Parathyroid adenoma (tissue), 2 donors: Measurements from ENCODE around the gene TMEM135.
"Not testable (repeated sequence)": the region's sequence is repeated elsewhere in the genome, so short reads cannot be mapped to it uniquely, and the experiment has no call there.

Source experiments
- H2AFZ ChIP-seq: fragments of 300-600 bp; sonication (generic); one replicate; pipeline ENCODE4 v1.7.0; 2017; ENCODE audit warnings: antibody characterized with exemption, mild to moderate bottlenecking
- H3K27ac ChIP-seq: fragments of 300-600 bp; sonication (generic); one replicate; pipeline ENCODE4 v1.7.0; 2017
- H3K27me3 ChIP-seq: fragments of 300-600 bp; sonication (generic); one replicate; pipeline ENCODE4 v1.7.0; 2017; ENCODE audit warnings: low read length; ENCODE audit not compliant: control insufficient read depth, insufficient read depth
- H3K36me3 ChIP-seq: fragments of 300-600 bp; sonication (generic); one replicate; pipeline ENCODE4 v1.7.0; 2017; ENCODE audit warnings: low read length; ENCODE audit not compliant: control insufficient read depth, insufficient read depth
- H3K4me1 ChIP-seq: fragments of 300-600 bp; sonication (generic); one replicate; pipeline ENCODE4 v1.7.0; 2017; ENCODE audit warnings: control low read depth
- H3K4me2 ChIP-seq: fragments of 300-600 bp; sonication (generic); one replicate; pipeline ENCODE4 v1.7.0; 2017; ENCODE audit warnings: low read length
- H3K4me3 ChIP-seq: fragments of 300-600 bp; sonication (generic); one replicate; pipeline ENCODE4 v1.7.0; 2017; ENCODE audit warnings: low read depth, low read length
- H3K79me2 ChIP-seq: fragments of 300-600 bp; sonication (generic); one replicate; pipeline ENCODE4 v1.7.0; 2017; ENCODE audit warnings: control low read depth
- H3K9ac ChIP-seq: fragments of 300-600 bp; sonication (generic); one replicate; pipeline ENCODE4 v1.7.0; 2017; ENCODE audit warnings: mild to moderate bottlenecking
- H3K9me3 ChIP-seq: fragments of 300-600 bp; sonication (generic); one replicate; pipeline ENCODE4 v1.7.0; 2017; ENCODE audit warnings: low read length; ENCODE audit not compliant: control insufficient read depth
- TF ChIP-seq, protein P1 (sequence below): fragments of 300-600 bp; sonication (generic); IDR thresholded peaks from one replicate; pipeline ENCODE4 v1.7.0; 2017; ENCODE audit warnings: antibody characterized with exemption, mild to moderate bottlenecking
- donor health status: primary hyperparathyroidism.

The TMEM135 gene

GRCh38 chr11:87148749-87149148 lies 111.0 kb downstream of the TMEM135 start:
- H3K4me2 ChIP-seq = no peak overlapping the region
- no peaks in the 10 kb centered on the region for H3K9me3 ChIP-seq
- TF ChIP-seq, protein P1, sequence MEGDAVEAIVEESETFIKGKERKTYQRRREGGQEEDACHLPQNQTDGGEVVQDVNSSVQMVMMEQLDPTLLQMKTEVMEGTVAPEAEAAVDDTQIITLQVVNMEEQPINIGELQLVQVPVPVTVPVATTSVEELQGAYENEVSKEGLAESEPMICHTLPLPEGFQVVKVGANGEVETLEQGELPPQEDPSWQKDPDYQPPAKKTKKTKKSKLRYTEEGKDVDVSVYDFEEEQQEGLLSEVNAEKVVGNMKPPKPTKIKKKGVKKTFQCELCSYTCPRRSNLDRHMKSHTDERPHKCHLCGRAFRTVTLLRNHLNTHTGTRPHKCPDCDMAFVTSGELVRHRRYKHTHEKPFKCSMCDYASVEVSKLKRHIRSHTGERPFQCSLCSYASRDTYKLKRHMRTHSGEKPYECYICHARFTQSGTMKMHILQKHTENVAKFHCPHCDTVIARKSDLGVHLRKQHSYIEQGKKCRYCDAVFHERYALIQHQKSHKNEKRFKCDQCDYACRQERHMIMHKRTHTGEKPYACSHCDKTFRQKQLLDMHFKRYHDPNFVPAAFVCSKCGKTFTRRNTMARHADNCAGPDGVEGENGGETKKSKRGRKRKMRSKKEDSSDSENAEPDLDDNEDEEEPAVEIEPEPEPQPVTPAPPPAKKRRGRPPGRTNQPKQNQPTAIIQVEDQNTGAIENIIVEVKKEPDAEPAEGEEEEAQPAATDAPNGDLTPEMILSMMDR = no peak
- H3K4me1 ChIP-seq = no peaks in the 10 kb centered on the region
- no peaks in the 10 kb centered on the region for H3K27me3 ChIP-seq
- H3K27ac ChIP-seq = no peak overlapping the region
- H3K79me2 ChIP-seq = peaks cover 8% of the 10 kb centered on the region
- H3K4me3 ChIP-seq = no peak overlapping the region
- H2AFZ ChIP-seq = no peak overlapping the region
- H3K36me3 ChIP-seq = no peaks in the 10 kb centered on the region
- no peak overlapping the region for H3K9ac ChIP-seq

GRCh38 chr11:87149782-87150181 lies 112.0 kb downstream of the TMEM135 start:
- not testable (repeated sequence) for H3K36me3 ChIP-seq, H3K4me1 ChIP-seq, H3K4me3 ChIP-seq, H3K4me2 ChIP-seq, H3K79me2 ChIP-seq, H2AFZ ChIP-seq, H3K27ac ChIP-seq, H3K9me3 ChIP-seq, H3K27me3 ChIP-seq, H3K9ac ChIP-seq

GRCh38 chr11:87150936-87151335 lies 113.2 kb downstream of the TMEM135 start:
- Histone ChIP-seq H3K27me3 (no peaks in the 10 kb centered on the region), H3K4me2 (no peak overlapping the region), H3K4me1 (no peaks in the 10 kb centered on the region), H3K36me3 (no peaks in the 10 kb centered on the region), H3K27ac (no peak overlapping the region), H3K9ac (no peak overlapping the region), H3K4me3 (no peak overlapping the region), H2AFZ (no peak overlapping the region), H3K79me2 (peaks cover 5% of the 10 kb centered on the region), H3K9me3 (no peaks in the 10 kb centered on the region)
- TF ChIP-seq, protein P1 = no peak

DNA sequence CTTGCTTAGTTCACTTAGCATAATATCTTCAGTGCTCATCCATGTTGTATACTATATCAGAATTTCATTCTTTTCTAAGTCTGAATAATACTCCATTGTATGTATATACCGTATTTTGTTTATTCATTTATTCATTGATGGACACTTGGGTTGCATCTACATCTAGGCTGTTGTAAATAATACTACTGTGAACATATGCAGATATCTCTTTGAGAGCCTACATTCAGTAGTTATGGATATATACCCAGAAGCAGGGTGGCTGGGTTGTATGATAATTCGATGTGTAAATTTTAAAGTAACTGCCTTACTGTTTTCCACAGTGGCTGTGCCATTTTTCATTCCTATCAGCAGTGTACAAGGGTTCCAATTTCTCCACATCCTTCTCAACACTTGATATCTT lies 116.5 kb downstream of the TMEM135 start:
- Histone ChIP-seq H3K9ac (no peak overlapping the region), H3K27ac (no peak overlapping the region), H3K36me3 (no peaks in the 10 kb centered on the region), H3K4me1 (no peaks in the 10 kb centered on the region), H3K4me3 (no peak overlapping the region), H3K79me2 (no peaks in the 10 kb centered on the region), H3K4me2 (no peak overlapping the region), H3K27me3 (no peaks in the 10 kb centered on the region), H2AFZ (no peak overlapping the region), H3K9me3 (no peaks in the 10 kb centered on the region)
- TF ChIP-seq, protein P1 = no peak

- no peaks in the 10 kb centered on the region for H3K36me3 ChIP-seq
- no peaks in the 10 kb centered on the region for H3K9me3 ChIP-seq
- no peak overlapping the region for H3K4me3 ChIP-seq
- H2AFZ ChIP-seq = no peak overlapping the region
- TF ChIP-seq, protein P1 = no peak
- H3K4me2 ChIP-seq = no peak overlapping the region
- H3K27ac ChIP-seq = no peak overlapping the region
- no peak overlapping the region for H3K9ac ChIP-seq
- no peaks in the 10 kb centered on the region for H3K79me2 ChIP-seq
- H3K4me1 ChIP-seq = no peaks in the 10 kb centered on the region
- H3K27me3 ChIP-seq = no peaks in the 10 kb centered on the region
These were observed 119.2 kb downstream of the TMEM135 start for GRCh38 chr11:87156970-87157369.

- not testable (repeated sequence) for H3K4me1 ChIP-seq, H3K36me3 ChIP-seq, H2AFZ ChIP-seq, H3K4me2 ChIP-seq, H3K4me3 ChIP-seq, H3K9ac ChIP-seq, H3K79me2 ChIP-seq, H3K9me3 ChIP-seq, H3K27ac ChIP-seq, H3K27me3 ChIP-seq
These were observed 131.3 kb downstream of the TMEM135 start for GRCh38 chr11:87169076-87169475.
